ENCODE results near the gene ZMYM5.
"Not testable (repeated sequence)": the region's sequence is repeated elsewhere in the genome, so short reads cannot be mapped to it uniquely, and the experiment has no call there.

The ZMYM5 gene

GRCh38 chr13:19863323-19864023 is at the start of gene ZMYM5:
Gene ZMYM5 (minus strand): TSS chr13:19863649. CDS start chr13:19852180, 11,469 bp downstream.
- Histone ChIP-seq H3K4me1 (ENCODE audit: control insufficient read depth, insufficient read depth, low read length) (peaks cover 16% of the 10 kb centered on the region), H3K9ac (ENCODE audit: low read length) (peak within 1 kb of the TSS; percentile 98), H3K36me3 (ENCODE audit: control insufficient read depth, insufficient read depth, low read length) (no peaks in the 10 kb centered on the region), H3K9me3 (ENCODE audit: control insufficient read depth, low read length) (no peaks in the 10 kb centered on the region), H3K27me3 (ENCODE audit: control insufficient read depth, insufficient read depth, low read length) (no peaks in the 10 kb centered on the region), H3K4me3 (ENCODE audit: low read length) (peak within 1 kb of the TSS; percentile 83)

GRCh38 chr13:19910336-19911072 is 47.1 kb upstream of the ZMYM5 start:
- H3K4me3 ChIP-seq (ENCODE audit: low read length), result no peak overlapping the region
- peaks cover 7% of the 10 kb centered on the region for H3K4me1 ChIP-seq (ENCODE audit: control insufficient read depth, insufficient read depth, low read length)
- H3K36me3 ChIP-seq (ENCODE audit: control insufficient read depth, insufficient read depth, low read length), result no peaks in the 10 kb centered on the region
- H3K9ac ChIP-seq (ENCODE audit: low read length), result no peak overlapping the region
- H3K9me3 ChIP-seq (ENCODE audit: control insufficient read depth, low read length), result no peaks in the 10 kb centered on the region
- H3K27me3 ChIP-seq (ENCODE audit: control insufficient read depth, insufficient read depth, low read length), result no peaks in the 10 kb centered on the region

- H3K36me3 ChIP-seq (ENCODE audit: control insufficient read depth, insufficient read depth, low read length), result no peaks in the 10 kb centered on the region
- no peak overlapping the region for H3K4me3 ChIP-seq (ENCODE audit: low read length)
- H3K27me3 ChIP-seq (ENCODE audit: control insufficient read depth, insufficient read depth, low read length), result no peaks in the 10 kb centered on the region
- H3K4me1 ChIP-seq (ENCODE audit: control insufficient read depth, insufficient read depth, low read length), result peaks cover 7% of the 10 kb centered on the region
- H3K9ac ChIP-seq (ENCODE audit: low read length), result no peak overlapping the region
- H3K9me3 ChIP-seq (ENCODE audit: control insufficient read depth, low read length), result no peaks in the 10 kb centered on the region
Observed at GRCh38 chr13:19908350-19908986, 45.0 kb upstream of the ZMYM5 start.

DNA sequence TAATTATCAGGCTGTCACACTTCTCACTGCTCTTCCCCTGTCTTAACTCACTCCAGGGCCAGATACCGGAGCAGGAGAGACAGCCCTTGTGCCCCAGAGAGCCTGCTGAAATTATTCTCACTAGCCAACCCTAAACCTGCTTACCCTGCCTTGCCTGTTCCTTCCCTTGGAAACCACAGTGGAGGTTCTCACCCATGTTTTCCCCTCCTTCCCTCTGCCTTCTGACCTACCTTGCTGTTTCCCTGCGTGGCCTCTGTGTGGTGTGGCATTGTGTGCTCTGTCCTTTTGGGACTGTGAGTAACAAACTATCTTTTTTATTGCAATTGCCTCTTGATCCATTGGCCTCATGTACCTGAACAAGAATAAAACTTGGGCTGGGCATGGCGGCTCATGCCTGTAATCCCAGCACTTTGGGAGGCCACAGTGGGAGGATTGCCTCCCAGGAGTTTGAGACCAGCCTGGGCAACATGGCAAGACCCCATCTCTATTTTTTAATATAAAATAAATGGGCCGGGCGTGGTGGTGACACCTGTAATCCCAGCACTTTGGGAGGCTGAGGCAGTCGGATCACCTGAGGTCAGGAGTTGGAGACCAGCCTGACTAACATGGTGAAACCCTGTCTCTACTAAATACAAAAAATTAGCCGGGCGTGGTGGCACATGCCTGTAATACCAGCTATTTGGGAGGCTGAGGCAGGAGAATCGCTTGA is 42.2 kb upstream of the ZMYM5 start:
- not testable (repeated sequence) for H3K36me3 ChIP-seq (ENCODE audit: control insufficient read depth, insufficient read depth, low read length); H3K4me1 ChIP-seq (ENCODE audit: control insufficient read depth, insufficient read depth, low read length); H3K4me3 ChIP-seq (ENCODE audit: low read length); H3K9ac ChIP-seq (ENCODE audit: low read length); H3K9me3 ChIP-seq (ENCODE audit: control insufficient read depth, low read length); H3K27me3 ChIP-seq (ENCODE audit: control insufficient read depth, insufficient read depth, low read length)

- Histone ChIP-seq H3K27me3 (ENCODE audit: control insufficient read depth, insufficient read depth, low read length) (no peaks in the 10 kb centered on the region), H3K9ac (ENCODE audit: low read length) (no peak overlapping the region), H3K4me1 (ENCODE audit: control insufficient read depth, insufficient read depth, low read length) (no peaks in the 10 kb centered on the region), H3K36me3 (ENCODE audit: control insufficient read depth, insufficient read depth, low read length) (no peaks in the 10 kb centered on the region), H3K9me3 (ENCODE audit: control insufficient read depth, low read length) (no peaks in the 10 kb centered on the region), H3K4me3 (ENCODE audit: low read length) (no peak overlapping the region)
Observed at GRCh38 chr13:19890030-19890429, 26.6 kb upstream of the ZMYM5 start.

- H3K27me3 ChIP-seq (ENCODE audit: control insufficient read depth, insufficient read depth, low read length), result no peaks in the 10 kb centered on the region
- H3K9me3 ChIP-seq (ENCODE audit: control insufficient read depth, low read length), result no peaks in the 10 kb centered on the region
- no peaks in the 10 kb centered on the region for H3K36me3 ChIP-seq (ENCODE audit: control insufficient read depth, insufficient read depth, low read length)
- no peak overlapping the region for H3K4me3 ChIP-seq (ENCODE audit: low read length)
- H3K9ac ChIP-seq (ENCODE audit: low read length), result no peak overlapping the region
- no peaks in the 10 kb centered on the region for H3K4me1 ChIP-seq (ENCODE audit: control insufficient read depth, insufficient read depth, low read length)
Observed at GRCh38 chr13:19888799-19889198, 25.4 kb upstream of the ZMYM5 start.

GRCh38 chr13:19882231-19882630 is 18.8 kb upstream of the ZMYM5 start:
- no peaks in the 10 kb centered on the region for H3K4me1 ChIP-seq (ENCODE audit: control insufficient read depth, insufficient read depth, low read length)
- no peaks in the 10 kb centered on the region for H3K36me3 ChIP-seq (ENCODE audit: control insufficient read depth, insufficient read depth, low read length)
- H3K27me3 ChIP-seq (ENCODE audit: control insufficient read depth, insufficient read depth, low read length), result no peaks in the 10 kb centered on the region
- H3K4me3 ChIP-seq (ENCODE audit: low read length), result no peak overlapping the region
- H3K9ac ChIP-seq (ENCODE audit: low read length), result no peak overlapping the region
- no peaks in the 10 kb centered on the region for H3K9me3 ChIP-seq (ENCODE audit: control insufficient read depth, low read length)

- no peak overlapping the region for H3K9ac ChIP-seq (ENCODE audit: low read length)
- no peak overlapping the region for H3K4me3 ChIP-seq (ENCODE audit: low read length)
- no peaks in the 10 kb centered on the region for H3K4me1 ChIP-seq (ENCODE audit: control insufficient read depth, insufficient read depth, low read length)
- H3K9me3 ChIP-seq (ENCODE audit: control insufficient read depth, low read length), result no peaks in the 10 kb centered on the region
- no peaks in the 10 kb centered on the region for H3K36me3 ChIP-seq (ENCODE audit: control insufficient read depth, insufficient read depth, low read length)
- no peaks in the 10 kb centered on the region for H3K27me3 ChIP-seq (ENCODE audit: control insufficient read depth, insufficient read depth, low read length)
Observed at GRCh38 chr13:19881641-19882040, 18.2 kb upstream of the ZMYM5 start.

- Histone ChIP-seq H3K9me3 (ENCODE audit: control insufficient read depth, low read length) (no peaks in the 10 kb centered on the region), H3K4me3 (ENCODE audit: low read length) (peak overlapping the region; percentile 69), H3K36me3 (ENCODE audit: control insufficient read depth, insufficient read depth, low read length) (no peaks in the 10 kb centered on the region), H3K9ac (ENCODE audit: low read length) (peak overlapping the region; percentile 98), H3K27me3 (ENCODE audit: control insufficient read depth, insufficient read depth, low read length) (no peaks in the 10 kb centered on the region), H3K4me1 (ENCODE audit: control insufficient read depth, insufficient read depth, low read length) (peaks cover 16% of the 10 kb centered on the region)
Observed at GRCh38 chr13:19864746-19865309, 1.4 kb upstream of the ZMYM5 start.

DNA sequence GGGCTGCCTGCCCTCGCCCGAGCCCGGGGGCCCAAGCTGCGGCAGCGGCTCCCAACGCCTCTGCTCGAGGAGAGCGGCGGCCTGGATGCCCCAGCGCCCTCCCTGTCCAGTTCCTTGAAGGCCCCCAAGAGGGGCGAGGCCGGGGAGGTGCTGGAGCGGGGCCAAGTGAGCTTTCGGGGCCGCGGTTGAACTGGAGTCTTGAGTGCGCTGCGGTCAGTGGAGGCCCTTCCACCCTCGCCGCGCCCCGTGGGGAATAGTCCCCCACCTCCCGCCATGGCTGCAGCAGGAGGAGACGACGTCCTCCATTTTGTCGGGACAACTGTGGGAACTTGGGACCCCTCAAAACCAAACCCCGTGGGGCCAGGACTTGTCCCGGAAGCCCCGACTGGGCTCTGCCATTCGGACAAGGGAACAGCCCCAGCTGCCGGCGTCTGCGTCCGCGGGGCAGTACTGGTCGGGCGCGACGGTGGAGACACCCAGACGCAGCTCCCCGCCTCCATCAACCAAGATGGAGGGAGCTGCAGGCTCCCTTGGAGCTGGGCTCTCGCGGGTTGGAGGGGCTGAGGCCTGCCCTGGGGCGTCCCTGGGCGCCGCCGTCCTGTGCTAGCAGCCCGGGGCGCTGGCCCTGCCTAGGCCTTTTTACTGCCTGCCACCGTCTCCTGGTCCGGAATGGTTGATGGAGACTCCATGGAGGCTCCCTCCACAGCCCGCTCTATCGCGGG is 736 bp upstream of the ZMYM5 start:
- no peaks in the 10 kb centered on the region for H3K36me3 ChIP-seq (ENCODE audit: control insufficient read depth, insufficient read depth, low read length)
- H3K9ac ChIP-seq (ENCODE audit: low read length), result peak overlapping the region; percentile 98
- no peaks in the 10 kb centered on the region for H3K9me3 ChIP-seq (ENCODE audit: control insufficient read depth, low read length)
- H3K27me3 ChIP-seq (ENCODE audit: control insufficient read depth, insufficient read depth, low read length), result no peaks in the 10 kb centered on the region
- peak overlapping the region; percentile 69 for H3K4me3 ChIP-seq (ENCODE audit: low read length)
- peaks cover 16% of the 10 kb centered on the region for H3K4me1 ChIP-seq (ENCODE audit: control insufficient read depth, insufficient read depth, low read length)
